ENCODE measurements around the gene PODN. TPM values are rescaled to one million over a fixed set of nuclear protein-coding genes. Genes with fewer than 3 reads are reported as not detected.

Gene PODN
- total and polyA plus RNA-seq, 2 of the 4 experiments (the other 2 are of a cell fraction), result 0.54 to 6.2 TPM

GRCh38 chr1:53111693-53112092, 49.7 kb downstream of the PODN start:
- H3K9me1 ChIP-seq (ENCODE audit: insufficient read depth, low read length), result peaks cover 47% of the 10 kb centered on the region
- CTCF ChIA-PET, result interaction anchor here (1.1 to 1.2 kb wide), 2 partner anchors 22 to 71 kb away, joined by 3 read pairs; no protein-coding TSS in a partner anchor
- intact Hi-C loops (cut with micrococcal nuclease), result no loop called here

More at GRCh38 chr1:53111693-53112092, 49.7 kb downstream of the PODN start:
- peak overlapping the region; percentile 83; the same call in 2 of the 3 replicates for H2BK15ac ChIP-seq (ENCODE audit: low read depth, low read length)
- TF ChIP-seq CEBPB (IDR thresholded peaks at IDR 0.05; ENCODE audit: low read depth, low read length) (no peak), NFE2L2 (IDR thresholded peaks at IDR 0.05; ENCODE audit: low read depth, low read length) (no peak), FOS (IDR thresholded peaks at IDR 0.05; ENCODE audit: low read depth, low read length) (no peak), SMC3 (IDR thresholded peaks at IDR 0.05; ENCODE audit: low read depth, low read length) (no peak)
- peak overlapping the region; percentile 98 for H4K91ac ChIP-seq (ENCODE audit: insufficient read depth, low read depth, low read length)
- H4K5ac ChIP-seq (ENCODE audit: low read depth, low read length), result no peak overlapping the region; the same call in 1 of the 2 replicates
- no peak overlapping the region for H3K56ac ChIP-seq (ENCODE audit: extremely low read depth, insufficient read depth, low read length)
- H3K4me1 ChIP-seq (ENCODE audit: control insufficient read depth, insufficient read depth, low read length), result peaks cover 45% of the 10 kb centered on the region
- ATAC-seq (ENCODE audit: low read depth) (no peak), DNase-seq (no peak)
- in situ Hi-C loops (cut with MboI; ENCODE audit: low sequenced_read_pairs), result no loop called here
- H2BK5ac ChIP-seq (ENCODE audit: low read depth, low read length, poor library complexity, severe bottlenecking), result peak overlapping the region; percentile 21
- H3K18ac ChIP-seq (ENCODE audit: low read depth, low read length), result peak overlapping the region; percentile 40
- no peaks in the 10 kb centered on the region for H3K36me3 ChIP-seq (ENCODE audit: control insufficient read depth, insufficient read depth, low read length)
- H3K4ac ChIP-seq (ENCODE audit: low read depth, low read length), result peak overlapping the region; percentile 96
- H2AK5ac ChIP-seq (ENCODE audit: low read depth, low read length), result peak overlapping the region; percentile 99
- peak overlapping the region; percentile 23; the same call in 1 of the 2 replicates for H3K14ac ChIP-seq (replicated peaks; ENCODE audit: low read depth, low read length)
- no peak overlapping the region for H2AK9ac ChIP-seq (replicated peaks; ENCODE audit: low read depth, low read length, poor library complexity)
- no peak overlapping the region for H3K4me2 ChIP-seq (ENCODE audit: low read depth, low read length)
- POLR2A ChIA-PET (ENCODE audit: unreplicated experiment), result no interaction called here
- no peak overlapping the region for H3K4me3 ChIP-seq (ENCODE audit: insufficient read depth, low read depth, low read length)
- H3K79me1 ChIP-seq (ENCODE audit: low read depth in 1 of 2, low read length in 2 of 2), result peaks cover 0 to 3% of the 10 kb centered on the region in 2 experiments; a peak in 1 of 4 replicates
- H4K8ac ChIP-seq (ENCODE audit: low read depth in 2 of 2, low read length in 2 of 2), result peak overlapping the region; percentile 23 to 88; a peak in 2 of 4 replicates
- H2BK20ac ChIP-seq (ENCODE audit: low read depth, low read length), result peak overlapping the region; percentile 99
- no peak overlapping the region for H3K27ac ChIP-seq (ENCODE audit: insufficient read depth, low read length)
- no peaks in the 10 kb centered on the region for H3K27me3 ChIP-seq (ENCODE audit: control insufficient read depth, insufficient read depth, low read length)
- no peak overlapping the region for H2AFZ ChIP-seq (replicated peaks; ENCODE audit: low read length, poor library complexity)
- peak overlapping the region; percentile 96 for H2BK120ac ChIP-seq (ENCODE audit: low read depth, low read length)
- no TSS peak for BruUV-seq (replicated peaks)
- no peak overlapping the region for H3K23ac ChIP-seq (ENCODE audit: low read depth, low read length)
- 80% methylated on average over 1 of the region's 5 CpGs; no CpG with 5 or more reads in 1 of the 2 experiments for WGBS, 2 experiments (ENCODE audit: extremely low coverage in 2 of 2, insufficient read length in 1 of 2)
- no peaks in the 10 kb centered on the region for H4K20me1 ChIP-seq (ENCODE audit: insufficient read depth, low read length)
- H3K9me3 ChIP-seq (ENCODE audit: control insufficient read depth, insufficient read depth, low read length), result peaks cover 17% of the 10 kb centered on the region
- no peak overlapping the region for H3K9ac ChIP-seq (ENCODE audit: low read depth, low read length)
- dilution Hi-C loops (cut with HindIII; ENCODE audit: low sequenced_read_pairs, unreplicated experiment), result no loop called here
